ENCODE data around the gene TCHH. TPM values are rescaled to one million over a fixed set of nuclear protein-coding genes. Genes with fewer than 3 reads are reported as not detected.

The TCHH gene
- total RNA-seq, 1 donor from 2014 or later, result not detected

DNA sequence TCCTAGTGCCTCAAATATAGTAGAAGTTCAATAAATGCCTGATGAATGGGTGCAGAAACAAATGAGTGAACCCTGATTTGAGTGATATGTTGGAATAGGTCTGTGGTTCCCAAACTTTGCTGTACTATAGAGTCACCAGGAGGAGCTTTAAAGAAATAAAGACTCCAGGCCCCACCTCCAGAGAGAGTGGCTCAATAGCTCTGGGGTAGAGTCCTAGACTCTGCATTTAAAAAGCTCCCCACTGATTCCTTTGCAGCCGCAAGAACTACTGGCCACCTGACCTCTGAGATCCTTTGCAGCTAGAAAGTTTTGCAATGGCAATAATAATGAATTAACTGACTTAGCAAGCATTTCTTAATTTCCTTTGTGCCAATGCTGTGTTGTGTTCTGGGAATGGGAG is 47.3 kb downstream of the TCHH start:
- no peak for DNase-seq (ENCODE audit: low spot score in 2 of 2)
- TF ChIP-seq, protein P1, sequence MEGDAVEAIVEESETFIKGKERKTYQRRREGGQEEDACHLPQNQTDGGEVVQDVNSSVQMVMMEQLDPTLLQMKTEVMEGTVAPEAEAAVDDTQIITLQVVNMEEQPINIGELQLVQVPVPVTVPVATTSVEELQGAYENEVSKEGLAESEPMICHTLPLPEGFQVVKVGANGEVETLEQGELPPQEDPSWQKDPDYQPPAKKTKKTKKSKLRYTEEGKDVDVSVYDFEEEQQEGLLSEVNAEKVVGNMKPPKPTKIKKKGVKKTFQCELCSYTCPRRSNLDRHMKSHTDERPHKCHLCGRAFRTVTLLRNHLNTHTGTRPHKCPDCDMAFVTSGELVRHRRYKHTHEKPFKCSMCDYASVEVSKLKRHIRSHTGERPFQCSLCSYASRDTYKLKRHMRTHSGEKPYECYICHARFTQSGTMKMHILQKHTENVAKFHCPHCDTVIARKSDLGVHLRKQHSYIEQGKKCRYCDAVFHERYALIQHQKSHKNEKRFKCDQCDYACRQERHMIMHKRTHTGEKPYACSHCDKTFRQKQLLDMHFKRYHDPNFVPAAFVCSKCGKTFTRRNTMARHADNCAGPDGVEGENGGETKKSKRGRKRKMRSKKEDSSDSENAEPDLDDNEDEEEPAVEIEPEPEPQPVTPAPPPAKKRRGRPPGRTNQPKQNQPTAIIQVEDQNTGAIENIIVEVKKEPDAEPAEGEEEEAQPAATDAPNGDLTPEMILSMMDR (IDR thresholded peaks at IDR 0.05), result no peak
- intact Hi-C loops (cut with DNase I), result no loop called here

DNA sequence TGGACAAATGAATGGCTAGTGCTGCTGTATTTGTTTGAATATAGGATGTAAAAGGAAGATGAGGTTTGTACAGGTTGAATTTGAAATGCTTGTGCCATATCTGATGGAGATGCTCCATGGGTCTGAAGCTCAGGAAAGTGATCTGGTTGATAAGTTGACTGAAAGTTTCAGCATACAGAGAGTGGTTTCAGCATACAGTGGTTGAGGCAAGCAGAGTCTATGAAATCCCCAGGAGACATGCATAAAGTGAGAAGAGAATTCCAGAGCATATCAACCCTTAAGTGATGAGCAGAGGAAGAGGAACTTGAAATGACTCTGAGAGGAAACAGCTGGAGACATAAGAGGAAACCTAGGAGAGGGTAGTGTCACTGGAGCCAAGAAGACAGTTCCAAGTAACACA is 48.1 kb downstream of the TCHH start:
- no peaks in the 10 kb centered on the region for H3K27me3 ChIP-seq
- H3K36me3 ChIP-seq, result no peaks in the 10 kb centered on the region
- no peak overlapping the region for H3K4me3 ChIP-seq
- no peaks in the 10 kb centered on the region for H3K9me3 ChIP-seq
- H3K27ac ChIP-seq, result no peak overlapping the region
- no peaks in the 10 kb centered on the region for H3K4me1 ChIP-seq
- TF ChIP-seq, protein P1 (IDR thresholded peaks at IDR 0.05), result no peak
- no peak for DNase-seq (ENCODE audit: low spot score in 2 of 2)
- intact Hi-C loops (cut with DNase I), result no loop called here

More for the DNA sequence above, 47.3 kb downstream of the TCHH start:
- H3K4me3 ChIP-seq, result no peak overlapping the region
- no peaks in the 10 kb centered on the region for H3K9me3 ChIP-seq
- no peaks in the 10 kb centered on the region for H3K27me3 ChIP-seq
- H3K4me1 ChIP-seq, result no peaks in the 10 kb centered on the region
- no peak overlapping the region for H3K27ac ChIP-seq
- no peaks in the 10 kb centered on the region for H3K36me3 ChIP-seq

- intact Hi-C loops (cut with DNase I), result no loop called here
- TF ChIP-seq, protein P1 (IDR thresholded peaks at IDR 0.05), result no peak
These were observed 53.3 kb downstream of the TCHH start for GRCh38 chr1:152061952-152062351.

More at GRCh38 chr1:152061952-152062351, 53.3 kb downstream of the TCHH start:
- Histone ChIP-seq H3K9me3 (no peaks in the 10 kb centered on the region), H3K27me3 (no peaks in the 10 kb centered on the region), H3K4me1 (no peaks in the 10 kb centered on the region), H3K4me3 (no peak overlapping the region), H3K36me3 (no peaks in the 10 kb centered on the region), H3K27ac (no peak overlapping the region)
- DNase-seq (ENCODE audit: low spot score in 2 of 2), result no peak

Other genes with a start within 250 kb of the TCHH start
- gene THEM4, start 205.9 kb downstream of the TCHH start, total RNA-seq, result 7.7 TPM
- gene S100A10, start 121.6 kb downstream of the TCHH start, total RNA-seq, result 25.8 TPM
- 442 TPM for gene S100A11, start 78.4 kb downstream of the TCHH start, total RNA-seq
- gene TCHHL1, start 26.4 kb downstream of the TCHH start, total RNA-seq, result not detected
- not detected for gene RPTN, start 43.8 kb upstream of the TCHH start, total RNA-seq
- gene HRNR, start 108.7 kb upstream of the TCHH start, total RNA-seq, result not detected
- not detected for gene FLG, start 209.8 kb upstream of the TCHH start, total RNA-seq
- gene FLG2, start 244.6 kb upstream of the TCHH start, total RNA-seq, result not detected

All from ascending aorta (tissue), 2 donors.